RWPE2 (cell line): ENCODE data around the gene STK26.

Experiments used
- ATAC-seq: fragments of 200-7000 bp; cut with Tn5 transposase; 3 replicates; pipeline ENCODE4 v1.9.1; 2021; ENCODE audit warnings: low read depth
- DNase-seq: peaks from one replicate; pipeline ENCODE4 v3.0.0-alpha.2; 2020; ENCODE audit warnings: low spot score
- H3K27ac ChIP-seq: fragments of 450-650 bp; 2 replicates; pipeline ENCODE4 v1.5.1; 2017; ENCODE audit warnings: mild to moderate bottlenecking; ENCODE audit not compliant: poor library complexity, severe bottlenecking
- H3K27me3 ChIP-seq: fragments of 250-450 bp; sonication (Bioruptor Pico); 2 replicates; pipeline ENCODE4 v1.5.1; 2021; ENCODE audit warnings: mild to moderate bottlenecking, moderate library complexity; ENCODE audit not compliant: insufficient read depth, poor library complexity, severe bottlenecking
- H3K36me3 ChIP-seq: fragments of 250-450 bp; sonication (Bioruptor Pico); 2 replicates; pipeline ENCODE4 v1.5.1; 2020; ENCODE audit warnings: low read depth, mild to moderate bottlenecking, moderate library complexity
- H3K4me1 ChIP-seq: fragments of 250-450 bp; sonication (Bioruptor Pico); 2 replicates; pipeline ENCODE4 v1.5.1; 2021; ENCODE audit warnings: mild to moderate bottlenecking, moderate library complexity; ENCODE audit not compliant: insufficient read depth, poor library complexity, severe bottlenecking
- H3K4me3 ChIP-seq: fragments of 250-450 bp; sonication (Bioruptor Pico); 2 replicates; pipeline ENCODE4 v1.5.1; 2021; ENCODE audit warnings: mild to moderate bottlenecking, moderate library complexity; ENCODE audit not compliant: severe bottlenecking
- H3K9me3 ChIP-seq: fragments of 250-450 bp; sonication (Bioruptor Pico); 2 replicates; pipeline ENCODE4 v1.5.1; 2021; ENCODE audit warnings: mild to moderate bottlenecking, moderate library complexity; ENCODE audit not compliant: severe bottlenecking
- TF ChIP-seq, protein P1 (sequence below): fragments of 450-650 bp; IDR thresholded peaks from one replicate; pipeline ENCODE4 v1.5.1; 2017; ENCODE audit warnings: mild to moderate bottlenecking, moderate library complexity; ENCODE audit not compliant: poor library complexity, severe bottlenecking

The STK26 gene

DNA sequence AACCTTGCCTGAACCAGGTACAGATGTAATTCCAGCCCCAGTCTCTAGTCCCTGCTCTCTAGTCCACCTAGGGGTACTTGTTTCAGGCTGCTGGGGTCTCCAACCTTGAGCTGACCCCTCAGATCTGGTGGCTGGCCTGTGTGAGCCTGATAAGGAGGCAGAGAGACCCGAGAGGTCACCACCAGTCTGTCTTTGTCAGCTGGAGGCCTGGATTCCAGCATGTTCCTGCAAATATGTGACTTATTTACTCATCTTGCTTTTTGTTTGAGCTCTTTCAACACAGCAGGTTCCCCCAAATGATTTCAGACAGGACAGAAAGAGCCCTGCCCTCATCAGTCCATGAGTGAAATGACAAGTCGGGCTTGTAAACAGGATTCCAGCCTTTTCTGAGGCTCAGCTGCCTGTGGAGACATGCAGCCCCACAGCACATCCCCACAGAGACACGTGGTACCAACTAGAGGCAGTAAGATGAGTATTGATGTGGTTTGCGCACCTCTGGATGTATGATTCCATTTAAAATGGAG is 37.5 kb upstream of the STK26 start:
- no peak for DNase-seq
- Histone ChIP-seq H3K4me1 (no peaks in the 10 kb centered on the region), H3K27me3 (no peaks in the 10 kb centered on the region), H3K9me3 (no peaks in the 10 kb centered on the region), H3K27ac (no peak overlapping the region), H3K36me3 (no peaks in the 10 kb centered on the region), H3K4me3 (no peak overlapping the region)
- ATAC-seq = no peak
- TF ChIP-seq, protein P1, sequence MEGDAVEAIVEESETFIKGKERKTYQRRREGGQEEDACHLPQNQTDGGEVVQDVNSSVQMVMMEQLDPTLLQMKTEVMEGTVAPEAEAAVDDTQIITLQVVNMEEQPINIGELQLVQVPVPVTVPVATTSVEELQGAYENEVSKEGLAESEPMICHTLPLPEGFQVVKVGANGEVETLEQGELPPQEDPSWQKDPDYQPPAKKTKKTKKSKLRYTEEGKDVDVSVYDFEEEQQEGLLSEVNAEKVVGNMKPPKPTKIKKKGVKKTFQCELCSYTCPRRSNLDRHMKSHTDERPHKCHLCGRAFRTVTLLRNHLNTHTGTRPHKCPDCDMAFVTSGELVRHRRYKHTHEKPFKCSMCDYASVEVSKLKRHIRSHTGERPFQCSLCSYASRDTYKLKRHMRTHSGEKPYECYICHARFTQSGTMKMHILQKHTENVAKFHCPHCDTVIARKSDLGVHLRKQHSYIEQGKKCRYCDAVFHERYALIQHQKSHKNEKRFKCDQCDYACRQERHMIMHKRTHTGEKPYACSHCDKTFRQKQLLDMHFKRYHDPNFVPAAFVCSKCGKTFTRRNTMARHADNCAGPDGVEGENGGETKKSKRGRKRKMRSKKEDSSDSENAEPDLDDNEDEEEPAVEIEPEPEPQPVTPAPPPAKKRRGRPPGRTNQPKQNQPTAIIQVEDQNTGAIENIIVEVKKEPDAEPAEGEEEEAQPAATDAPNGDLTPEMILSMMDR = no peak

DNA sequence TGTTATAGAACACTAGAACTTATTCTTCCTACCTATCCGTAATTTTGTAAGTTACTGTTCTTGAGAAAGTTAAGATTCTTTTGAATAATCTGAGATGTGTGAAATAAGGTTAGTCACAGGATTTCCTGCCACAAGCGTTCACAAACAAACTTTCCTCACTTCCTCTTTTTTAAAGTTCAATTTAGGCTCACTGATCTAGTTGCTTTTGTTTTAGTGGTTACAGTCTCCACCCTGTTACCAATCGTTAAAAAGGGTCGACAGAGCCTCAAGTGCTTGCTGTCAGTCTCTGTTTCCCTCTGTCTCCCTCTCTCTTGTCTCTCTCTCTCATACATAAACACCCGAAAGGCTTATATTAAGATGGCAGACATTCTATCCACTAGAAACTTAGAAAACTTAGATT is 35.9 kb upstream of the STK26 start:
- no peak for ATAC-seq
- Histone ChIP-seq H3K4me1 (no peaks in the 10 kb centered on the region), H3K36me3 (no peaks in the 10 kb centered on the region), H3K27ac (no peak overlapping the region), H3K9me3 (no peaks in the 10 kb centered on the region), H3K27me3 (no peaks in the 10 kb centered on the region), H3K4me3 (no peak overlapping the region)
- TF ChIP-seq, protein P1 = no peak
- DNase-seq = no peak

DNA sequence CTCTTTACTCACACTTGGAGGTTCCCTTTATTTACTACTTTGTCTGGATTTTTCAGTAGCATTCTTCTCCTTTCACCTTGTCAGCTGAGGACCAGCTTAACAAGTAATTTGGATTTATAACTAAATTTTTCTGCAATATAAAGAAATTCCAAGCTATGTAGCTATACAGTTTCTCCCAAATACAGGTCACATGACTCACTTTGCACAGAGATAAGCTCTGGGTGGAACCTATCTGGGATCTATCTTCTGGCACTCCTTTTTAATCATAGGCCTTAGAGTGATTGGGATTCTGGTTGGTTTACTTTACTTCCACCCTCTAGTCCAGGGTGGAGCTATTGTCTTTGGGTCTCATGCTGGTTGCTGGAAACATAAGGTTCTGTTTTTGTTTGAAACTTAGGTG is 34.9 kb upstream of the STK26 start:
- no peak for ATAC-seq
- H3K27ac ChIP-seq = no peak overlapping the region
- no peaks in the 10 kb centered on the region for H3K27me3 ChIP-seq
- no peaks in the 10 kb centered on the region for H3K36me3 ChIP-seq
- no peaks in the 10 kb centered on the region for H3K9me3 ChIP-seq
- no peaks in the 10 kb centered on the region for H3K4me1 ChIP-seq
- no peak overlapping the region for H3K4me3 ChIP-seq
- TF ChIP-seq, protein P1 = no peak
- no peak for DNase-seq

DNA sequence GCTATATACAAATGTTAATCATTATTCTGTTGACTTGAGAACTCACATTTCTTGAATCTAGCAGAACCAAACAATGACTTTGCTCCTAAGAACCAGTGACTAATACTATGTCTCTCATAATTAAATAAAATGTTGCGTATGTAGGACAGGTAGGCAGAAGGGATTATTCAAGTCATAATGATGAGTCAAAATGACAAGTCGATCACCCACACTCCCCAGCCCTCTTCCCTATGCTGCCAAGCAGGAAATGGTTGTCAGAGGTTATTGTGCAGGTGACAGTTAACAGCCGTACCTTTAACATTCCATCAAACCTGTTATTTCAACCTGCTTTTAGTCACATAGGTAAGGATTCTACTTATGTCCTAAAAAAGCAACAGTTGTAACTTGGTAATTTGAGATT is 22.0 kb upstream of the STK26 start:
- Histone ChIP-seq H3K9me3 (no peaks in the 10 kb centered on the region), H3K4me1 (peaks cover 22% of the 10 kb centered on the region), H3K36me3 (no peaks in the 10 kb centered on the region), H3K4me3 (no peak overlapping the region), H3K27me3 (no peaks in the 10 kb centered on the region), H3K27ac (no peak overlapping the region)
- TF ChIP-seq, protein P1 = no peak
- DNase-seq (peak; percentile 40), ATAC-seq (peak; percentile 89)

DNA sequence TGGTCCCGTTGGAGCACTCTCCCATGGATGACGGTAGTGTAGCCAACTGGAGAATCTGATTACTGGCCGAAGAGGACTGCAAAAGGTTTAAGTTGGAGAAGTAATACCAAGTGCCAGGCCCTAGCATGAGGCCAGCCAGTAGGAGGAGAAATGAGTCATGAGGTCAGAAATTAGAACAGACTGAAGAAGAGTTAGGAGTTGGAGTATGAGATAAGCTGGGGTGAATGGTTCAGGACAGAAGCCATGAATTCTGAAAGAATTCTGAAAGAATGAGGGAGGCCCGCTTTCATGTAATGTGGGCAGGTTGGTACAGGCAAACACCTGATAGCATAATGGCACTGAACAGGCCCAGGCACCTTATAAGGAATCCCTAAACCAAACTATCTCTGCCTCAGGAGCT is 18.4 kb upstream of the STK26 start:
- peak; percentile 76 for ATAC-seq
- H3K27ac ChIP-seq = peak overlapping the region; percentile 33
- H3K4me1 ChIP-seq = peaks cover 22% of the 10 kb centered on the region
- no peaks in the 10 kb centered on the region for H3K36me3 ChIP-seq
- H3K4me3 ChIP-seq = no peak overlapping the region
- TF ChIP-seq, protein P1 = no peak
- H3K27me3 ChIP-seq = no peaks in the 10 kb centered on the region
- no peaks in the 10 kb centered on the region for H3K9me3 ChIP-seq
- no peak for DNase-seq
